Measurements from ENCODE around the gene STK17B. TPM values are rescaled to one million over a fixed set of nuclear protein-coding genes. Genes with fewer than 3 reads are reported as not detected.
A peak's percentile ranks its signal among the peaks of the same experiment; 100 is the strongest.

STK17B gene
- total and polyA plus RNA-seq, 10 of the 15 experiments (the other 5 are each of a cell fraction or from before 2014, with no cell fraction given), result 21.2 to 108 (median 53.7) TPM

DNA sequence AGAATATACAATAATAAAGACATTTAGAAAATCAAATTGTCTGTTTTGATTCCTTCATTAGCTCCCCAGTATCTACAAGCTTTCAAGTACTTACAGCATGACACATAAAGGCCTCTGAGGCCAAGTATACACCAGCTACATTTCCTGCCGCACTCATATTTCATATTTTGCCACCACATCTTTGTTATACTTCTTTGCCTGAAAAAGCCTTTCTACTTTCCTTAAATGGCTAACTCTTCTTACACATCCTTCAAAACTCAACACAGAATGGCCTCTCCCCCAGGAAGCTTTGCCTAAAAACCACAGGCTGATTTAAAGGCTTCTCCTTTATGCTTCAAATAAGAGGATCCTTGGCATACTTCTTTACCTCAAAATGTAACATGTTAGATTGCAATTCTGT, 4.5 kb downstream of the STK17B start:
- Histone ChIP-seq H3K79me2 (ENCODE audit: control insufficient read depth, insufficient read depth, low read length) (peaks cover 94% of the 10 kb centered on the region), H3K4me3 (peak overlapping the region; percentile 98), H3K36me3 (ENCODE audit: control insufficient read depth in 2 of 2, insufficient read depth in 2 of 2, low read length in 1 of 2) (no peaks in the 10 kb centered on the region; a peak in 2 of 4 replicates), H3K4me1 (ENCODE audit: control insufficient read depth, insufficient read depth, low read length) (peaks cover 8% of the 10 kb centered on the region), H3K27me3 (replicated peaks in 1 of 2; ENCODE audit: control insufficient read depth in 2 of 2, insufficient read depth in 2 of 2, low read length in 1 of 2) (no peaks in the 10 kb centered on the region), H3K4me2 (ENCODE audit: control insufficient read depth, insufficient read depth) (peak overlapping the region; percentile 97), H3K9ac (ENCODE audit: control insufficient read depth, insufficient read depth, low read length) (peak overlapping the region; percentile 90), H3K27ac (ENCODE audit: control insufficient read depth, insufficient read depth) (peak overlapping the region; percentile 88), H2AFZ (ENCODE audit: control insufficient read depth, low read depth, low read length) (no peak overlapping the region), H3K9me3 (replicated peaks; ENCODE audit: control insufficient read depth, insufficient read depth, low read length) (no peaks in the 10 kb centered on the region; the same call in 2 of the 3 replicates), H4K20me1 (ENCODE audit: control insufficient read depth, insufficient read depth) (peaks cover 2% of the 10 kb centered on the region; the same call in 1 of the 2 replicates)
- DNase-seq (ENCODE audit: low read depth, low spot score) (no peak), ATAC-seq (peak; percentile 13; the same call in 2 of the 3 replicates), FAIRE-seq (no peak)
- ChIA-PET RAD21 (ENCODE audit: unreplicated experiment) (interaction anchor here (0.9 to 8.5 kb wide), 26 partner anchors 10 to 298 kb away, joined by 3 to 95 read pairs (median 6); partner anchors contain the start of gene DNAH7), CTCF (interaction anchor here (1.3 to 7.0 kb wide), 11 partner anchors 9 to 131 kb away, joined by 3 to 62 read pairs (median 5); no protein-coding TSS in a partner anchor), POLR2A (interaction anchor here (0.6 to 7.8 kb wide), 17 partner anchors 9 to 109 kb away, joined by 3 to 64 read pairs (median 6); no protein-coding TSS in a partner anchor), SMC1A (ENCODE audit: uncharacterized antibody, unreplicated experiment) (interaction anchor here (0.6 to 11.7 kb wide), 32 partner anchors 9 to 286 kb away, joined by 3 to 124 read pairs (median 5); no protein-coding TSS in a partner anchor)
- intact Hi-C loops (cut with micrococcal nuclease; ENCODE audit: unreplicated experiment), result loop anchor here (10.0 kb wide), 1 partner anchor 512 kb away; the partner anchor contains the start of gene SLC39A10
- in situ Hi-C loops (cut with MboI), result loop anchor here (25.0 kb wide), 1 partner anchor 95 kb away; no protein-coding TSS in a partner anchor
- BruUV-seq (replicated peaks), result no TSS peak
- WGBS (ENCODE audit: insufficient coverage, insufficient replicate concordance, low lambda C conversion rate, missing lambda C conversion rate), result 0% methylated on average over 1 of the region's 1 CpG
- TF ChIP-seq RUNX3 (IDR thresholded peaks at IDR 0.05; ENCODE audit: low read length), result peak; percentile 47; the same call in 1 of the 2 replicates
- TF ChIP-seq RBBP5 (conservative IDR thresholded peaks at IDR 0.05), result no peak
- no peak for TF ChIP-seq MEF2B (IDR thresholded peaks at IDR 0.05; ENCODE audit: partially characterized antibody, poor library complexity, severe bottlenecking)
- TF ChIP-seq CBFB (IDR thresholded peaks at IDR 0.05; ENCODE audit: low read depth), result no peak
- TF ChIP-seq, protein P1, sequence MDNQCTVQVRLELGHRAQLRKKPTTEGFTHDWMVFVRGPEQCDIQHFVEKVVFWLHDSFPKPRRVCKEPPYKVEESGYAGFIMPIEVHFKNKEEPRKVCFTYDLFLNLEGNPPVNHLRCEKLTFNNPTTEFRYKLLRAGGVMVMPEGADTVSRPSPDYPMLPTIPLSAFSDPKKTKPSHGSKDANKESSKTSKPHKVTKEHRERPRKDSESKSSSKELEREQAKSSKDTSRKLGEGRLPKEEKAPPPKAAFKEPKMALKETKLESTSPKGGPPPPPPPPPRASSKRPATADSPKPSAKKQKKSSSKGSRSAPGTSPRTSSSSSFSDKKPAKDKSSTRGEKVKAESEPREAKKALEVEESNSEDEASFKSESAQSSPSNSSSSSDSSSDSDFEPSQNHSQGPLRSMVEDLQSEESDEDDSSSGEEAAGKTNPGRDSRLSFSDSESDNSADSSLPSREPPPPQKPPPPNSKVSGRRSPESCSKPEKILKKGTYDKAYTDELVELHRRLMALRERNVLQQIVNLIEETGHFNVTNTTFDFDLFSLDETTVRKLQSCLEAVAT (IDR thresholded peaks at IDR 0.05), result peak; percentile 72; the same call in 1 of the 2 replicates
- TF ChIP-seq GABPA (IDR thresholded peaks at IDR 0.05; ENCODE audit: low read depth), result peak; percentile 30; the same call in 1 of the 2 replicates
- TF ChIP-seq GATAD2B (conservative IDR thresholded peaks at IDR 0.05; ENCODE audit: low read depth), result no peak
- peak; percentile 54 for TF ChIP-seq SMAD1 (IDR thresholded peaks at IDR 0.05; ENCODE audit: low read depth, partially characterized antibody)
- TF ChIP-seq, protein P2, sequence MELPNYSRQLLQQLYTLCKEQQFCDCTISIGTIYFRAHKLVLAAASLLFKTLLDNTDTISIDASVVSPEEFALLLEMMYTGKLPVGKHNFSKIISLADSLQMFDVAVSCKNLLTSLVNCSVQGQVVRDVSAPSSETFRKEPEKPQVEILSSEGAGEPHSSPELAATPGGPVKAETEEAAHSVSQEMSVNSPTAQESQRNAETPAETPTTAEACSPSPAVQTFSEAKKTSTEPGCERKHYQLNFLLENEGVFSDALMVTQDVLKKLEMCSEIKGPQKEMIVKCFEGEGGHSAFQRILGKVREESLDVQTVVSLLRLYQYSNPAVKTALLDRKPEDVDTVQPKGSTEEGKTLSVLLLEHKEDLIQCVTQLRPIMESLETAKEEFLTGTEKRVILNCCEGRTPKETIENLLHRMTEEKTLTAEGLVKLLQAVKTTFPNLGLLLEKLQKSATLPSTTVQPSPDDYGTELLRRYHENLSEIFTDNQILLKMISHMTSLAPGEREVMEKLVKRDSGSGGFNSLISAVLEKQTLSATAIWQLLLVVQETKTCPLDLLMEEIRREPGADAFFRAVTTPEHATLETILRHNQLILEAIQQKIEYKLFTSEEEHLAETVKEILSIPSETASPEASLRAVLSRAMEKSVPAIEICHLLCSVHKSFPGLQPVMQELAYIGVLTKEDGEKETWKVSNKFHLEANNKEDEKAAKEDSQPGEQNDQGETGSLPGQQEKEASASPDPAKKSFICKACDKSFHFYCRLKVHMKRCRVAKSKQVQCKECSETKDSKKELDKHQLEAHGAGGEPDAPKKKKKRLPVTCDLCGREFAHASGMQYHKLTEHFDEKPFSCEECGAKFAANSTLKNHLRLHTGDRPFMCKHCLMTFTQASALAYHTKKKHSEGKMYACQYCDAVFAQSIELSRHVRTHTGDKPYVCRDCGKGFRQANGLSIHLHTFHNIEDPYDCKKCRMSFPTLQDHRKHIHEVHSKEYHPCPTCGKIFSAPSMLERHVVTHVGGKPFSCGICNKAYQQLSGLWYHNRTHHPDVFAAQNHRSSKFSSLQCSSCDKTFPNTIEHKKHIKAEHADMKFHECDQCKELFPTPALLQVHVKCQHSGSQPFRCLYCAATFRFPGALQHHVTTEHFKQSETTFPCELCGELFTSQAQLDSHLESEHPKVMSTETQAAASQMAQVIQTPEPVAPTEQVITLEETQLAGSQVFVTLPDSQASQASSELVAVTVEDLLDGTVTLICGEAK (IDR thresholded peaks at IDR 0.05; ENCODE audit: borderline replicate concordance), result no peak
- no peak for TF ChIP-seq IKZF2 (IDR thresholded peaks at IDR 0.05)
- TF ChIP-seq SUPT20H (IDR thresholded peaks at IDR 0.05; ENCODE audit: borderline replicate concordance, control insufficient read depth, low read depth, low read length), result no peak
- no peak for TF ChIP-seq CHD1 (IDR thresholded peaks at IDR 0.05; ENCODE audit: low read depth, low read length)
- TF ChIP-seq, protein P3, sequence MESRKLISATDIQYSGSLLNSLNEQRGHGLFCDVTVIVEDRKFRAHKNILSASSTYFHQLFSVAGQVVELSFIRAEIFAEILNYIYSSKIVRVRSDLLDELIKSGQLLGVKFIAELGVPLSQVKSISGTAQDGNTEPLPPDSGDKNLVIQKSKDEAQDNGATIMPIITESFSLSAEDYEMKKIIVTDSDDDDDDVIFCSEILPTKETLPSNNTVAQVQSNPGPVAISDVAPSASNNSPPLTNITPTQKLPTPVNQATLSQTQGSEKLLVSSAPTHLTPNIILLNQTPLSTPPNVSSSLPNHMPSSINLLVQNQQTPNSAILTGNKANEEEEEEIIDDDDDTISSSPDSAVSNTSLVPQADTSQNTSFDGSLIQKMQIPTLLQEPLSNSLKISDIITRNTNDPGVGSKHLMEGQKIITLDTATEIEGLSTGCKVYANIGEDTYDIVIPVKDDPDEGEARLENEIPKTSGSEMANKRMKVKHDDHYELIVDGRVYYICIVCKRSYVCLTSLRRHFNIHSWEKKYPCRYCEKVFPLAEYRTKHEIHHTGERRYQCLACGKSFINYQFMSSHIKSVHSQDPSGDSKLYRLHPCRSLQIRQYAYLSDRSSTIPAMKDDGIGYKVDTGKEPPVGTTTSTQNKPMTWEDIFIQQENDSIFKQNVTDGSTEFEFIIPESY (IDR thresholded peaks at IDR 0.05), result 0 out of 2 replicates have a peak, but pooled peaks have one; percentile 34

Measured in GM12878 (cell line).